ENCODE data around the gene UQCC2.
A peak's percentile ranks its signal among the peaks of the same experiment; 100 is the strongest.

UQCC2 gene

DNA sequence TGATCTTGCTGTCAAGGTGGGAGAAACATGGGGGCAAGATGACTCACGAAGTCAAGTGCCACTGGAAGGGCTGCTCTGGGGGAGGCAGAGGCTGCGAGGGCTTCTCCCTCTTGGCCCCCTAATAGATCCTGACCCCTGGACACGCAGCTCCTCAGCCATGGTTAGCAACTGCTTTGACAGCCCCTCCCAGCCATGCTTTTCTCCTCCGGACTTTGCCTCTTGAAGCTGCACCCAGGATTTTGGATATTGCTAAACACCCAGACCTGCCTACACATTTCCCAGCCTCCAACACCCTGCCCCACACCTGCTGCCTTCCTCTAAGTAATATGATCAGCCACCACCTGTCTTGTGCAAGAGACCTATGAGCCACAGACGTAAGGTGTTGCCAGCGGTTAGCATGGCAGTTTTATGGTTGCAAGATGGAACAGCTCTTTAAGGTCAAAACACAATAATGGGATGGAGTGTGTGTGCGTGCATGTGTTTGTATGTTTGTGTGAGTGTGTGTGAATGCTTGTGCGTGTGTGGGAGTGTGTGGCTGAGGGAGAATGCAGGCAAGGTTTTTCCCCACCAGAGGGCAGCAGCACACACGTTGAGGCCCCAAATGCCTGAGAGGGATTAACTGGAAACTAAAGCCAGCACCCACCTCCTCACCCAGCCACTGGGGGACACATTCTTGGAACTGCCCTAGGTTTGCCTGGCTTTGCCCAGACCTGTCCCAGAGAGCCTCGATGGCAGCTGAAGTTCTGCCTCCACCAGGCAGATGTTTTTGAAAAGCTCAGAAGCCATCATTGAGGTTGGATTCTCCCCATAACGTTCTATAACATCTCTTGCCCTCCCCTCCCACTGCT, 32.7 kb upstream of the UQCC2 start:
- DNase-seq (ENCODE audit: low spot score): peak; percentile 72

DNA sequence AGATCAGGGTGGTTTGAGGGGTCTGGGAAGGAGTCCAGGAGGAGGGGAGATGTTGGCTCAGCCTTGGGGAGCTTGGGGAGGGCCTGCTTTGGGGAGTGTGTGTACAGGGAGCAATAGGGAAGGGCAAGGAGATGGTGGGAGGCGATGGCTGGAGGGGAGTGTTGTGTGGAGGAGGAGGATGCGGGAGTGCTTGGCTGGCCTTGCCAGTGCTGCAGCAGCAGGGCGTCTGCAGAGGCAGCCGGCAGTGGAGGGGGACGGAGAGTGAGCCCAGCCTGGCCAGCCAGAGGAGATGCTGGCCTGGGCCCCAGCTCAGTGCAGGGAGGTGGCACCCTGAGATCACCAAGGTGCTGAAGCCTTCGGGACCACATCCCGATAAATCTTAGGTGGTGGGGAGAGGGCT, 31.3 kb upstream of the UQCC2 start:
- DNase-seq (ENCODE audit: low spot score): no peak

DNA sequence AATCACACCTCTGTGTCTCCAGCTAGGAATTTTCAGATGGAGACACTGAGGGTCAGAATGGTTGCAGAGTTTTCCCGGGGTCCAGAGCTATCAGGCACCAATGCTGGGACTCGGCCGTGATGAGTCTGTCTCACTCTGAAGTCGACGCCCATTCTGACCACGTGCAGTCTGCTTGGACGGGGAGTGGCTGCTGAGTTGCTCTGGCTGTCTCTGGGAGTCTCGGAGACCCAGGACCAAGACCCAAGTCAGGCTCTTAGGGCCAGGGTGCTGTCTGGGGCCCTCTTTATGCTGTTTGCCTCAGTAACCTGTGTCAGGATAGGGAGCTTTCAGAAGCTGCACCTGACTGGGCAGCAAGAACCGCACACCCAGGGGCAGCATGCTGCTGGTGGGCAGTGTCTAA, 30.6 kb upstream of the UQCC2 start:
- DNase-seq (ENCODE audit: low spot score): no peak

DNA sequence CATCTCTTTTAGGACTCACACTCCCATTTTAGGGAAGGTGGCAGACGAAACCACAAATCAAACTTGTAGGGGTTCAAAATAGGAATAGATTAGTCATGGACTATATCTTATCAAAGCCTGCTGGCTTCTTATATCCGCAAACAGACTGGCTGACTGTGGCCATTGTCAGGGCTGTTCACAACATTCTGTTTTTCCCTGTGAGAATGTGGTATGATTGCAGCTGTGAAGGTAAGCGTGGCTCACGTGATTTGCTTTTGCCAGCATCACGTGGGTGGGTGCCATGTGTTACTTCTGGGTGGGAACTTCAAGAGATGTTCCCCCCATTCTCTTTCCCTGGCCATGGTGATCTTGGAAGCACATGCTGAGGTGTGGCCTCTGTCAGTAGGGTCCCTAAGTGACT, 29.3 kb upstream of the UQCC2 start:
- no peak for DNase-seq (ENCODE audit: low spot score)

DNA sequence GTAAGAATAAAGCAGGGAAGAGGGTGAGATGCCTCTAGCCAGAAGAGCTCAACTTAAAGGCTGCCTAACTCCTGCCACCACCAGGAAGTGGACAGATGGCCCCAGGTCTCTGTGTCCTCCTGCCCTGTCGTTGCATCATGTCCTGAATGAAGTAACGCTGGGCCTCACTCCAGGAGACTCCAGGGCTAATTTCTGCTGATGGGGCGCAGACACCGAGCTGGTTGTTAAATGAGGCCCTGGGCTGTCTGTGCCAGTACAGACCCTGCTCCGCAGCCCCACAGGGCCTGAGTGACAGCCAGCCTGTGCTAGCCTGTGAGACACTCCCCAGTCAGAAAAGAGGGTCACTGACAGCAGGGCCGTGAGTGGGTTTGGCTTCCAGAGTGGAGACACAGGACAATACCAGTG, 28.7 kb upstream of the UQCC2 start:
- DNase-seq (ENCODE audit: low spot score): no peak

DNA sequence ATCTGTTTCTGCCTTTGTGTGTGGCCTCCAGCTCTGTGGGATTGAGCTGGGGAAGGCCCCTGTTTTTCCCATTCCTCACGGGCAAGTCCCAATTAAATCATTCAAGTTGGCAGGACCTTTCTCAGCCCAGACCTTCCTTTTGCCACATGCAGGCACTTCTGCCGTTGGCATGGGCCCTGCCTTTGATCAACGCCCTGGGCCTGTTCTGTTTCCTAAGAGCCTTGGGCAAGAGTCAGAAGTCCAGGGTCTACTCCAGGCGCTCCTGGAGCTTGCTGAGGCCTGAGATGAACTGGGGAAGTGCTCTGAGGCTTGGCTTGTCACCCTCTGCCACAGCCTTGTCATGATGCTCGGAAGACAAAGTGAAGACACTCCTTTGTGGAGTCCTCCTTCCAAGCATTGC, 28.1 kb upstream of the UQCC2 start:
- DNase-seq (ENCODE audit: low spot score): no peak

DNA sequence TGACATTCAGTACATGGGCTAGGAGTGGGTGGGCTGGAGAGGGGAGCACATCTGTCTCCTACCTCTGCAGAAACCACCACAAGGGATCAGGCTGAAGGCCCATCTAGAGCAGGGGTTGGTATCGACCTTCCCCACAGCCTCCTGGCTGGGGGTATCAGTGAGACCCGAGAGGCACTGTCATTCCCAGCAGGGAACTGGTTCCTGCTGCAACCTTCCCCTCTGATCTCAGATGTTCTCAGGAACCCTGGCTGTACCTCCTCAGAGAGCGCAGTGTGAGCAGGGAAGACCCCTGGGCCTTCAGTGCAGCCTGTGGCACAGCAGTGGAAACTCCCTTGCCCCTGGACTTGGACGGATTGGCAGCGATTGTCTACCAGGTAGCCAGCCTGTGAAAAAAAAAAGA, 27.4 kb upstream of the UQCC2 start:
- no peak for DNase-seq (ENCODE audit: low spot score)

DNA sequence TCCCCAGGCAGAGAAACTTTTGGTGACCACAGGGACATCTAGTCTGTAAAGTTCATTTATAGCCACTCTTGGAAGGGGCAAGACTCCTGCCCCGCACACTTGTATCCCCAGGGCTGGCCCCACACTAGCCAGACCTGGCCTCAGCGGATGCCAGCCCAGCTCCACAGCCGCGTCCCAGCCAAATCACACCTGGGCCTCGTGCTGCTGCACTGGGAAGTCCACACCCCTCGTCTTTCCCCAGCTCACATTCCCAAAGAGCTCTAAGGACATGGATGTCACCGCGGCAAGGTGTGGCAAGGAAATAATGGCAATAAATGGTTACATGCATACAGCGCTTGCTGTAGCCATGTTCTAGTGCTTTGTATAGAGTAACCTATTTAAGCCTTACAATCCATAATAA, 26.7 kb upstream of the UQCC2 start:
- DNase-seq (ENCODE audit: low spot score): no peak

DNA sequence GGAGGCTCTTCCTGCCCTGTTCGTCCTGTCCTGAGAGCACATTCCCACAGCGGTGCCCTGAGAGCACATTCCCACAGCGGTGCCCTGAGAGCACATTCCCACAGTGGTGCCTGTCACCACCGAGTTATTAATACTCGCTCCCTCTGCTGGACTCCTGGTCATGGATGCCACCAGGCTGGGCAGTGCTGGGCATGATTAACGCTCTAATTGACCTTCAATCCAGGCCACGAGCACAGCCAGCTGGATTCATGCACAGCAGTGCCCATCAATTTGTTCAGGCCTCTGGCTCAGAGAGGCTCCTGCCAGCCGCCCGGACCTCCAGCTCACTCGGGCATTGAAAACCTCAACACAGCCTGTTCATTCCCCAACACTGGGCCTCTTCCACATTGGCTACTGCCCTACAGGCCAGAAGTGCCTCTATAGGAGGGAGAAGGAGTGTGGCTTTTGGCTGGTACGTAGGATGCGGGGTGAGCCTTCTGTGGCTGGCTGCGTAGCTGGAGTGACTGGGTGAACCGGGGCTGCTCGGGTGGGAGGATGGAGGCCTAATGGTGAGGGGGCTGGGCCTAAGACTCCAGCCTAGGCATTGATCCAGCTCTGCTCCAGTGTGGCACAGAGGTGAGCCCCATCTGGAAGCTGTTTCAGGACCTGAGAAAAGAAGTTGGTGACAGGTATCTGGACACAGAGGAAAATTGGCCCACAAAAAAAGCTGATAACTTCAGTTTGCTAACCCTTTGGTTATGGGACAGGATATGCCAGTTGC, 25.9 kb upstream of the UQCC2 start:
- DNase-seq (ENCODE audit: low spot score): no peak

DNA sequence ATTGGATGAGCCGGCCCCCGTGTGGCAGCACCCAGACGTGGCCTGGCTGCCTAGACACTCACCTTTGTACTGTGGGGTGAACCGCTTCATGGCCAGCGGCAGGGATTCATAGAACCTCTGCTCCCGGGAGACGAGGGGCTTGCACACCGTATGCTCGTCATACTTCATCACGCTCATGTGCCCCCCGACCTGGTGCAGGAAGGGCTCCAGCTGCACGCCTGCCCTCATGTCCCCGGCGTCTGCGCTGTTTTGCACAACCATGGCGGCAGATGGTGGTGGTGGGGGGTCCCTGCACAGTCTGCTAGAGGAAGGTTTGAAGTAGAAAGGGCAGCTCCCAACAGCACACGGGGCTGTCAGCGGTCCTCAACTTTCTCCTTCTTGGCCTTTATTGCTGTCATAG, 23.7 kb upstream of the UQCC2 start:
- DNase-seq (ENCODE audit: low spot score): no peak

DNA sequence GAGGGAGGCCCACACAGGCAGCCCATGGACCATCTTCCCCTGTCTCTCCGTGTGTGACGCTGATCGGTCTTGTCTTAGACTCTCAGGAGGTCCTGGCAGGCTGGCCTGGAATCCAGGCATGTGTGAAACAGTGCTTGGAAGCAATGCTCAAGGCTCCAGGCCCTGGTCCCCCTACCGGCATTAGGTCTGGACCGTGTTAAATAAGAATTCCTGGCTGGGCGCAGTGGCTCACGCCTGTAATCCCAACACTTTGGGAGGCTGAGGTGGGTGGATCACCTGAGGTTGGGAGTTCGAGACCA, 22.2 kb upstream of the UQCC2 start:
- no peak for DNase-seq (ENCODE audit: low spot score)

DNA sequence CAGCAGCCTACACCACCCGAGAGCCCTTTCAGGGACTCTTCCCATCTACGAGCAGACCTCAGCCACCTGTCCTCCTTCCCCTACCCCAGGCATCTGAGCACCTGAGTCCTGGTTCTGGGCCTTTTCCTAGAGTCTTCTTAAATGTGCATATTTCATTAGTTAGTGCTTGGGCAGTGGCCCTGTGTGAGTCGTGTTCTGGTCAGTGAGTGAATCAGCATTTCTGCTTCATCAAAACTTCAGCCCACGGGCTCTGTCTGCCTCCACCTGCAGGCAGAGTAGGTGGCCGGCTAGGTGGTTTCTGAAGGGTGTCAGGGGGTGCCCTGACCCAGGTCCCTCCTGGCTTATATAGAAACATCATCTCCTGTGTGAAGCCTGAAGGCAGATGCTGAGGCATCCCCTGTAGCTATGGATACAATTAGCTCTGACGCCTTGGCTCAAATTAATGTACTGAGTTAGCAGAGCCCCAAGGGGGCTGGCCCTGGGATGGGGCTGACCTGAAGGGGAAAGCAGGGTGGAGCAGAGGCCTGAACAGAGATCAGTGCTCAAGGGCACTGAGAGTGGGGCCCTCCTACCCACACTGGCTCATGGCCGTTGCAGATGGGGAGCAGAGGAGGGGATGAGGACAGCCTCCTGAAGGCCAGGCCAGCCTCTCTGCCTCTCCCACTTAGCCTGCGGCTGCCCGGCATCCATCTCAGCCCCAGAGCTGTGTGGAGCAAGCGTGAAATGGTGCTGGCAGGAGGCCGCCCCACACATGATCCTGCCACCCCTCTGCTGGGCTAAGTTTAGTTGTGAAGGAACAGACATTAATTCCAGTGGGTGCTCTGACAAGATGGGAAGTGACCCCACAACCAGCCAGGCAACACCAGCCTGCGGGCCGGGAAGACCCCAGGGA, 21.6 kb upstream of the UQCC2 start:
- DNase-seq (ENCODE audit: low spot score): no peak

DNA sequence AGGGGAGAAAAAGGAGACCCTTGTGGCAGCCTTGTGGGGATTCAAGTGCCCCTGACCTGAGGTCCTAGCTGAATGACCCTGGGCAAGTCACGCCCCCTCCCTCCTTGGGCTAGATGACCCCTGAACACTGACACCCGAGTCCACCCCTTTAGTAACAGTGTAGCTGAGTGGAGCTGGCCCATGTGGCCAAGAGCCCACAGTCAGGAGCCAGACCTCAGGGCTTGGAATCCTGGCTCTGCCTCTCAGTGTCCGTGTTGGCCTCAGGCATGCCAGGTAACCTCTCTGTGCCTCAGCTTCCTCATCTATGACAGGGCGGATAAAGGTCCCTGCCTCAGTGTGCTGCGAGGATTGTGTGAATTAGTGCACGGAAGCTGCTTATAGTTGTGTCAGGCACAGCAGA, 20.9 kb upstream of the UQCC2 start:
- DNase-seq (ENCODE audit: low spot score): no peak

DNA sequence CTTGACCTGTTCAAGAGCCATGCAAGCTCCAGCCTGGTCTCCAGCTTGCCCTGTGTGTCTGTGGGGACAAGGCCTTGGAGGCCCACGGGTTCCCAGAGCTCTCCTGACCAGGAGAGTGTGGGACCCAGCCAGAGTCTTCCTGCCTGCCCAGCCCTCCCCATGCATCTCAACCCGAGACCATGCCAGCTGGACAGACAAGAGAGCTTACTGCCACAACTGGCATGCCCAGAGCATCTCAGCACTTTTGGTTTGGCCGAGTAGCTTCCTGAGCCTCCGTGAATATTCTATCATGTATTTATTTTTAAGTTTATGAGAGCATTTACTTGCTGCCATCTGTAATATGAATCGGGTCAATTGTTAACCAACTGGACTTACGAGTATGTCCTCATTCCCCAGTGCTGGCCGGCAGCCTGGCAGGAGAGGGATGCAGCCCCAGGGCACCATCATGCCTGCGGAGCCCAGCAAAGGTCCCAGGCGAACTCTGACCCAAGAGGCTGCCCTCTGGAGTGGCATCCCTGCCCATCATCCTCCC, 20.3 kb upstream of the UQCC2 start:
- no peak for DNase-seq (ENCODE audit: low spot score)

DNA sequence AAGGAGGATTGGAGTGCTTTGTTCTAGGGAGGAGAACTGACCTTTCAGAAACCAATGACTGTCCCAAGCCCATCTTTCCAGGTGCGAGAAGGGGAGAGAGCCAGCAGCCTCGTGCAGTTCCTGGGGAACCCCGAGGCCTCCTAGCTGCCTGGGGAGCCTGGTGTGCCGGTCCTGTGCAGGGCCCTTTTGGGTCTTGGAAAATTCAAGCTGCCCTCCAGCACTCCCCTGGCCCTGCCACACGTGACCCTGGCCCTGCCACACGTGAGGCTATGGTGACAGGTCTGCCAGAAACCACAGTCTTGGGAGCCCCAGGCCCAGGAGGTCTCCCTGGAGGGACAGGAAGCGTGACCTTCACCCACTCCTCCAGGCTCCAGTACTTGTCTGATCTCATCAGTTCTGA, 19.5 kb upstream of the UQCC2 start:
- DNase-seq (ENCODE audit: low spot score): no peak

DNA sequence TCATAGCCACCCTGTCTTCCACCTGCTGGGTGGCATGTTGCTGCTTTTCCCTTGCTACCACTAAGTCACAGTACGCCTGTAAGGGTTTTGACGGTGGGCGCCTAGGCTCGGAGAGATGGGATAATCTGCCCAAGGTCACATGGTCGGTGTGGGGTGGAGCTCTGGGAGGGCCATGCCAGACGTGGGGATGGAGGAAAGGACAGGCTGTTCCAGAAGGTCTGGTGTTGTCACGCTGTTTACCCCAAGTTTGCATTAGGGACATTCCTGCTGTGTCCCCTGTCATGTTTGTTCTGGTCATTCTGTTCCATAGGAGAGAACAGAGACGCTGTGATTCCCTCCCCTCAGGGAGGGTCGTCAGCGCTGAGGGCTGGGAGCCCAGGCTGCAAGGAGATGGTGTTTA, 19.1 kb upstream of the UQCC2 start:
- DNase-seq (ENCODE audit: low spot score): no peak

DNA sequence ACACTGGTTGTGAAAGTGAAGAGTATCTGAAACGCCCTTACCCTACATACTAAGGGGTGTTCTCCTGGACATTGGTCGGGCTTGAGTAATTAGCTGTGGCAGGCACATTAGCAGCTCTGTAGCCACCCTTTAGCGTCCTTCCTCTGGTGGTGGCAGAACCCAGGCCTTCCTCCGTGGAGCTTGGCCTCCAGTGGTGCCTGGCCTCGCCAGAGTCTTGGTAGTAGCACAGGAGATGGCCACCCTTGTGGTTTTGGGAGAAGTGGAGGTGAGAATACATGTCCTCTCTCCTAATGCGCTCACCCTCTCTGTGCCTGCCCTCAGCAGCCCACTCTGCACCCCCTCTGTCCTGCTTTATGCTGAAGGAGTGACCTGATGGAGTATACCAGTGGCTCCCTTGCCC, 17.6 kb upstream of the UQCC2 start:
- DNase-seq (ENCODE audit: low spot score): no peak

DNA sequence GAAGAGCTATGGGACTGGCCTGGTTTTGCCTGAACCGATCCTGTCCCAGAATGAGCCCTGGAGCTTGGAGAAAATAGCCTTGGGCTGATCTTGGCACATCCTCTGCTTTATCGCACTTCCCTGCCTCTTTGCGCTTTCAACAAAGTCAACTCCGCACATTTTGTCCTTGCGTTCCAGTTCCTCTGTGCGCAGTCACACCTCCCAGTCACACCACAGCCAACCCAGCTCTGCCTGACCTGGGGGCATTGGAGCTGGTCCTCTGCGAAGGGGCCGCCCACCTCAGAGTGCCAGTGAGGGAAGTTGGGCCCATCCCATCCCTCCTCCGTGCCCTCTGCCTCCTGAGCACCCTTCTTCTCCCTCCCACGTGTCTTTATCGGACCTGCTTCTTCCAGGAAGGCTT, 16.9 kb upstream of the UQCC2 start:
- no peak for DNase-seq (ENCODE audit: low spot score)

DNA sequence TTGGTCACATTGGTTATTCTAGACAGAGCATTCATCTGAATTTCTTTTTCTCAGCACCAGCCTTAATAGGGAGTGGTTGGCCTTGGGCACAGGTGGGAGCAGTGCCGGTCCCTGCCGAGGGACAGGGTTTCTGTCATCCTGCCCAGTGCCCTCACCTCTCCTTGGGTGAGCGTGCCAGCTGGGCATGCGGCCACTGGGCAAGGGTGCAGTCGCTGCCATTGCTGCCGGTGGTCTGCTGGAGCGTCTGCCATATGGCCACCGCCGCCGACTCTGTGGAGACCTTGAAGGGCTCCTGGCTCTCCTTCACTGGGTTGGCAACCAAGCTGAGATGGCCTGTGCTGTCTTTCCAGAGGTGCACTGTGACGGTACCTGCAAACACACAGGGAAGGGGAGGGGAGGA, 16.4 kb upstream of the UQCC2 start:
- no peak for DNase-seq (ENCODE audit: low spot score)

DNA sequence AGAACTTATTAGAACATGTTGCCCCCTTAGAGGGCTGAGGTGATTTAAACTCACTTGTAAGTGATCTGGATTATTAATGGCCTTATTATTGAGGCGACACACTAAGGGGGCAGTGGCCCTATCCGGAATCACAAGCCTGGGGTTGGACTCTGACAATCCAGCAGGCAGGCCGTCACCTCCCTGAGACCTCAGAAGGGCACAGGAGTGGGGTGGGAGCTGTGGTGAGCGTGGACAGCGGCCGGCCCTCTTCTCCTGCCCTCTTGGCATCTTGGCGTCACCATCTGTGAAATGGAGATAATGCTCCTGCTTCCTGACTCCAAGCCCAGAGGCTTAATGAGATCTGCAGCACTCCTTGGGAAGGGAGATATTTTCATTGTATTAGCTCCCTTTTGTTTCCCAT, 15.6 kb upstream of the UQCC2 start:
- DNase-seq (ENCODE audit: low spot score): no peak

DNA sequence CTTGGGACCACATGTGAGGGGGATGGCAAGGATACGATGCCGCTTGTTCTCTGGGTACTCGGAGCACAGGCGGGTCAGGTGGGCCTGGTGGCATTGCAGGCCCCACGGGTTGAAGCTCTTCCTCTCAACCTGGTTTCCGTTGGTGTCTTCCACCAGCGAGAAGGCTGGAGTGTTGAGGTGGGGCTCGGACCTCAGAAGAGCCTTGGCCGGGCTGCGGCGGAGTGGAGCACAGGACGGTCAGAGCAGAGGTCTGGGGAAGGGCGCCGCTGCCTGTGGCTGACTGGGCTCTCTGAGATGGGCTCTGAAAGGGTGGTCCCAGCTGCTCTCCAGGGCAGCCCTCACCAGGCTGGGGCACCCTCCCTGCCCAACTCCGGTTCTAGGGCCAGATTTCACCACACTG, 15.2 kb upstream of the UQCC2 start:
- no peak for DNase-seq (ENCODE audit: low spot score)

DNA sequence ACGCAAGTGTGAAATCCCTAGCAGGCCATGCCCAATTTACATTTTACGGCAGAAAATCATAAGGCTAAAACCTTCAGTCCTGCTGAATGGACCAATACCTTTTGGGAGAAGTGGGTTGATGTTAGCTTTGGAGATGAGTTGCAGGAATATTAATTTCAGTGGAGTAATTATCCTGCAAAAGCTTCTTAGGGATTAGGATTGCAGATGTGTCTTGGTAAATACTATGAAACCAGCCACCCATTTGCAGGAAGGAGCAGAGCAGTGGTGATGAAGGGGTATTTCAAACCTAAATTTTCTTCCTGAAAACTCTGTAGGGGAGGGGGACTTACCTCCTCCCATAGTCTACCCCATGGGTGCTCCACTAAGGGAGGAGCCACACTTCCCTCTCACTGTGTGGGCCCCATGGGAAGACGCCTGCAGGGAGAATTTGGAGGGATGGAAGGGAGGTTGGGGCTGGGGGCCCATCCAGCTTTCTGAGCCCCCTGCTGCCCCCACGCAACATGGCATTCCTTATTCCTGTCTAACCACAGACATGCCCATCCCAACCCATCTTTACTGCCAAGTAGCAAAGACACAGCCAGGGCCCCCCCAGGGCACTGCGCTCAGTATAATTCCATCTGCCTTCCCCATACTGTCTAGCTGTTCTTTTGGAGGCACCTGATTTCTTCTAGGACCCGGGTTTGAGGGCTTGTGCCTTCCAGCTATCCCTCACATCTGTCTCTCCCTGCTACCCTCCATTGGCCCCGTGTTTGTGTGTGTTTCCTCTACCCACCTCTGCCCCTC, 14.6 kb upstream of the UQCC2 start:
- no peak for DNase-seq (ENCODE audit: low spot score)

Data from CD4-positive, alpha-beta T cell treated with Interleukin-6 at 100 ng/mL for 8 hours (primary cell).